Muscle layer of colon (tissue), 2 donors: ENCODE measurements around the gene CLEC16A.

Experiments used
- H3K27ac ChIP-seq: one replicate; pipeline ENCODE4 v1.7.0; 2013; ENCODE audit warnings: low read depth, mild to moderate bottlenecking, low read length, moderate library complexity
- H3K27me3 ChIP-seq, 2 donors: one replicate each; pipeline ENCODE4 v1.7.0; 2013; ENCODE audit warnings: low read length in 2 of 2, mild to moderate bottlenecking in 2 of 2; ENCODE audit not compliant: insufficient read depth in 2 of 2, control insufficient read depth in 1 of 2
- H3K36me3 ChIP-seq: one replicate; pipeline ENCODE4 v1.7.0; 2013; ENCODE audit warnings: mild to moderate bottlenecking, low read length; ENCODE audit not compliant: insufficient read depth
- H3K4me1 ChIP-seq: one replicate; pipeline ENCODE4 v1.7.0; 2013; ENCODE audit warnings: mild to moderate bottlenecking, low read length; ENCODE audit not compliant: insufficient read depth
- H3K4me3 ChIP-seq, 2 donors: one replicate each; pipeline ENCODE4 v1.7.0; 2013; ENCODE audit warnings: low read length in 2 of 2, low read depth in 1 of 2, mild to moderate bottlenecking in 1 of 2, moderate library complexity in 1 of 2
- H3K9ac ChIP-seq: one replicate; pipeline ENCODE4 v1.7.0; 2013; ENCODE audit warnings: low read length
- H3K9me3 ChIP-seq: one replicate; pipeline ENCODE4 v1.7.0; 2013; ENCODE audit warnings: mild to moderate bottlenecking, low read length
- donor health status: abdominal sarcoma.
- donor health status: Adenocarcinoma of cecum.

CLEC16A gene

GRCh38 chr16:11015076-11015475, 70.7 kb downstream of the CLEC16A start:
- H3K27ac ChIP-seq = no peak overlapping the region
- no peaks in the 10 kb centered on the region for H3K4me1 ChIP-seq

DNA sequence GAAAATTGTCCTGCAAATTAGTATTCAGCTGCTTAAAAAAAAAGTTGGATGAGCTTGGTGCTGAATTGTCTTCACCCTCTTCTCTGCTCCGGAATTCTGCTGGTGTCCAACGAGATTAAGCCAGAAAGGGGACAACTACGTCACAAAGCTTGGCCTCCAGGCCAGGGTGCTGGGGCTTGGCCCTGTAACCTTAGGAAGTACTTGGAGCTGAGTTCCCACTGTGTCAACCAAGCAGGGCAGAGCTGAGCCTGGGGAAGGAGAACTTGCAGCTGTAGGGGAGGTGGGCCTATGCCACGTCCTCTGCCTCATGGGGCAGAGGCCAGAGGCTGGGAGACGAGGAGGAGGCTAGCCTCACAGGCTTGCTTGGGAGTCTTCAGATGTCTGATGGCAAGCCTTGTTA, 71.2 kb downstream of the CLEC16A start:
- H3K27ac ChIP-seq = no peak overlapping the region
- H3K36me3 ChIP-seq = peaks cover 3% of the 10 kb centered on the region
- peaks cover 2% of the 10 kb centered on the region for H3K4me1 ChIP-seq
- H3K4me3 ChIP-seq = no peak overlapping the region
- no peak overlapping the region for H3K9ac ChIP-seq
- H3K9me3 ChIP-seq = no peaks in the 10 kb centered on the region
- no peaks in the 10 kb centered on the region for H3K27me3 ChIP-seq

More at GRCh38 chr16:11015076-11015475, 70.7 kb downstream of the CLEC16A start:
- no peaks in the 10 kb centered on the region for H3K9me3 ChIP-seq
- H3K36me3 ChIP-seq = no peaks in the 10 kb centered on the region
- H3K9ac ChIP-seq = no peak overlapping the region
- H3K4me3 ChIP-seq = no peak overlapping the region
- H3K27me3 ChIP-seq = no peaks in the 10 kb centered on the region

DNA sequence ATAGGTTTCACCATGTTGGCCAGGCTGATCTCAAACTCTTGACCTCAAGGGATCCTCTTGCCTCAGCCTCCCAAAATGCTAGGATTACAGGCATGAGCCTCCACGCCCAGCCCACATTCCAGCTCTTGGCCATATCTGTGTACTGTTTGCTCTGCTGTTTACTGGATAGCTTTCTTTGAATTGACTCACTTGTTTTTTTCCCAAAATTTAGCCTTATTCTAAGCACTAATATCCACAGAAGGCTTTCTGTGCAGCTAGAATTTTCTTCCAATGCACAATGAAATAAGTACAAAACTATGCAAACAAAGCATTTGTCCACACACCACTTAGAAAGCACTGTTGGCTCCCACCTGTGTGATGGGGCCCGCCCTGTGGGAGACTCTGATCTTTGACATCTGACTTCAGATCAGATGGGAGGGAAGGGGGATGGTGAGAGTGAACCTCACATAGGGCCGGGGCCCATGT, 72.2 kb downstream of the CLEC16A start:
- Histone ChIP-seq H3K27ac (no peak overlapping the region), H3K36me3 (peaks cover 5% of the 10 kb centered on the region), H3K4me3 (no peak overlapping the region)

DNA sequence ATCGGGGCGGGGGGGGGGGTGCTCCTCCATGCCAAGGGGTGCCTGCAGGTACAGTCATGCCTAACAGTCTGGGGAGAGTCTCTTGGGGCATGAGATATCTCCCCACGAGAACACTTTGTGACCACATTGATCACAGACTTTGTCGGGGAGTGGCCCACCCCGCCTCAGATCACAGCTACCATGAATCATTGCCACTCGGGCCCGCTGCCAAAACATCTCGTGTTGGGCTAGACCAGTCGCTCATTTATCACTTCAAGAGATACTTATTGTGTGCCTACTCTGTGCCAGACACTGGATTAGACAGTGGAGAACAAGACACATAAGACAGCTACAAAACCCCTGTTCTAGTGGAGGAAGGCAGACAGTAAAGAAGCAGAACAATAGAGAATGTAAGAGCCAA, 72.6 kb downstream of the CLEC16A start:
- no peaks in the 10 kb centered on the region for H3K27me3 ChIP-seq
- no peak overlapping the region for H3K27ac ChIP-seq
- H3K36me3 ChIP-seq = peaks cover 5% of the 10 kb centered on the region
- H3K9ac ChIP-seq = no peak overlapping the region
- no peak overlapping the region for H3K4me3 ChIP-seq
- no peaks in the 10 kb centered on the region for H3K9me3 ChIP-seq
- peaks cover 5% of the 10 kb centered on the region for H3K4me1 ChIP-seq

More for the DNA sequence above, 72.2 kb downstream of the CLEC16A start:
- Histone ChIP-seq H3K9ac (no peak overlapping the region), H3K4me1 (peaks cover 5% of the 10 kb centered on the region), H3K9me3 (no peaks in the 10 kb centered on the region), H3K27me3 (no peaks in the 10 kb centered on the region)

GRCh38 chr16:11017499-11017898, 73.1 kb downstream of the CLEC16A start:
- Histone ChIP-seq H3K9ac (no peak overlapping the region), H3K27ac (no peak overlapping the region), H3K27me3 (no peaks in the 10 kb centered on the region), H3K4me3 (no peak overlapping the region), H3K36me3 (peaks cover 5% of the 10 kb centered on the region), H3K9me3 (no peaks in the 10 kb centered on the region), H3K4me1 (peaks cover 5% of the 10 kb centered on the region)

DNA sequence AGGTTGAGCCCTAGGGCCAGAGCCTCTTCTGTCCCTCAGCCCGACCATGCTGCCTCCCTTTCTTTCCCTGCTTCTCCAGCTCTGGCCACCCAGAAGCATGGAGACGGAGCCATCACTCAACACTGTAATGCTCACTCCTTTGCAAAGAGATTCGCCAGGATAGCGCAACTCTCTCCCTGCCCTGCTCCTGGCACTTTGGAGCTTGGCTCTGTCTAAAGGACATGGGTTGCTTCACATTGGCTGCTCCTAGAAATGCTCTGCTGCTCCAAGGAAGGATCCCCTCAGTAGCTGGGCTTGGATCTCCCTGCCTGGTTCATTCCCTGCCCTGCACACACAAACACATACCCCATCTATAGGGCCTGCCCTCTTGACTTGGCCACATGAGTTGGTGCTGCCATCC, 76.0 kb downstream of the CLEC16A start:
- no peak overlapping the region for H3K27ac ChIP-seq
- H3K27me3 ChIP-seq = no peaks in the 10 kb centered on the region
- H3K9ac ChIP-seq = no peak overlapping the region
- H3K9me3 ChIP-seq = no peaks in the 10 kb centered on the region
- H3K4me3 ChIP-seq = no peak overlapping the region
- H3K36me3 ChIP-seq = peaks cover 13% of the 10 kb centered on the region
- peaks cover 5% of the 10 kb centered on the region for H3K4me1 ChIP-seq

DNA sequence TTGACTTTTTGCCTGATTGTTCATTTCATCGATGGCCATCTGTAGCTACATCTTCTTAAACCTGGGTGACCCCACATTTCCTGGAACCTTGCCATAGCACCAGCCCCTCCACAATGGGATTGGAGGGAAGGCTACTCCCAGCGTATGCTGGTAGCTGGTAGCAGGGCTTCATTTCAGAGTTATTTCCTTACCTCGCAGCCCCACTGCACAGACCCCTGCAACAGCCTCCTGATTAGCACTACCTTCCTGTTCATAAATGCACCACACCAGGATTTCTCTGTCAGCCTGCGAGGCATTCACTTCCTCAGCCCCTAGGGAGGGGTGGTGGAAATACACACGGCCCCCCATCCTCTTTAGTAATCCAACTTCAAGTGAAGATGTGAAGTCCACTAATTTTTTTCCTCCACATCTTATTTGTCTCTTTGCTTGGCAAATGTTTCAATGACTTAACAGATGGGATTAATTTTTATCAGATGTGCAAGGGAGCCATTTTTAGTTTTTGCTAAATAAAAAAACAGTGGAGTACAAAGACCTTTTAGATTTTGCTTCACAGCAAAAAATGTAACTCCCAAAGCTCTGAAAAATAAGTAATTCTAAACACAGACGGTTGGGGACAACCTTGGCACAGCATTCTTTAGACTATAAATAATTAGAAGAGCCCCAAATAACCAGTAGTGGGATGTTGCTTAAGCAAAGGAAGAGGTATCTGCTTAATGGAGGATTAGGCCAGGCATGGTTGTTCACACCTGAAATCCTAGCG, 76.6 kb downstream of the CLEC16A start:
- Histone ChIP-seq H3K9ac (no peak overlapping the region), H3K27ac (no peak overlapping the region), H3K4me1 (peaks cover 5% of the 10 kb centered on the region), H3K27me3 (no peaks in the 10 kb centered on the region), H3K9me3 (no peaks in the 10 kb centered on the region), H3K4me3 (no peak overlapping the region), H3K36me3 (peaks cover 19% of the 10 kb centered on the region)

- no peak overlapping the region for H3K9ac ChIP-seq
- no peaks in the 10 kb centered on the region for H3K9me3 ChIP-seq
- H3K36me3 ChIP-seq = peaks cover 24% of the 10 kb centered on the region
- no peak overlapping the region for H3K4me3 ChIP-seq
- peaks cover 5% of the 10 kb centered on the region for H3K4me1 ChIP-seq
- H3K27me3 ChIP-seq = no peaks in the 10 kb centered on the region
- no peak overlapping the region for H3K27ac ChIP-seq
These were observed 77.6 kb downstream of the CLEC16A start for GRCh38 chr16:11022002-11022401.

DNA sequence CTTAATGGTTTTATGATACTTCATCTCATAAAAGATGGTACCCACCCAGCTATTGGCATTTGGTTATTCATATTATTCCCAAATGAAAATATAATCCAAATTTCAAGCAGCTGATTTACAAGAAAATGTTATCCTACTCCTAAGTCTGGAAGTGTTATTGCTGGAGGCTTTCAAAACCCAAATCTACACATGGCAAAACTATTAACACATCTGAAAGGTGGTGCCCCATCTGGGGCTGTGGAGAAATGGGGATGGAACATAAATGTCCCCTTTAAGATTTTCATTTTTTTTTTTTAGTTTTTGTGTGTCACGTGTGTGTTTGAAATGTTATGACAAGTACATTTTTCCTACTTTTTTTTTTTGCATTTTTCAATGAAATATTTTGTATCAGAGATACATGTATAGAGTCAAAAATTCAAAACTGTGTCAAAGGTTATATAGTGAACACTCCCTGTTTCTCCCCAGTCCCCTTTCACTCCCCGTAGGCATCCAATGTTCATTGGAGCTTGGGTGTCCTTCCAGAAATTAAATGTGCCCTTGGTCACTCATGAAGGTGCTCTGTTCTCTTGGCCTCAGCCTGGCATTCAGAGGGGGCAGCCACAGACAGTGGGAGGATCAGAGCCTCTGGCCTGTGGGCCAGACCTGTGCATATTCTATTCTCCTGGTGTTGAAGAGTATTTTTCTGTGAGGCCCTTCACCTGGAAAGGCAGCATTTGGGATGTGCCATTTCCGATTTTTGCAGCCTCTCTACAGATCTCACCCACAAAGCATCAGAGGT, 79.1 kb downstream of the CLEC16A start:
- no peaks in the 10 kb centered on the region for H3K27me3 ChIP-seq
- H3K4me1 ChIP-seq = peaks cover 5% of the 10 kb centered on the region
- no peak overlapping the region for H3K27ac ChIP-seq
- no peak overlapping the region for H3K9ac ChIP-seq
- H3K4me3 ChIP-seq = no peak overlapping the region
- peaks cover 24% of the 10 kb centered on the region for H3K36me3 ChIP-seq
- H3K9me3 ChIP-seq = no peaks in the 10 kb centered on the region

DNA sequence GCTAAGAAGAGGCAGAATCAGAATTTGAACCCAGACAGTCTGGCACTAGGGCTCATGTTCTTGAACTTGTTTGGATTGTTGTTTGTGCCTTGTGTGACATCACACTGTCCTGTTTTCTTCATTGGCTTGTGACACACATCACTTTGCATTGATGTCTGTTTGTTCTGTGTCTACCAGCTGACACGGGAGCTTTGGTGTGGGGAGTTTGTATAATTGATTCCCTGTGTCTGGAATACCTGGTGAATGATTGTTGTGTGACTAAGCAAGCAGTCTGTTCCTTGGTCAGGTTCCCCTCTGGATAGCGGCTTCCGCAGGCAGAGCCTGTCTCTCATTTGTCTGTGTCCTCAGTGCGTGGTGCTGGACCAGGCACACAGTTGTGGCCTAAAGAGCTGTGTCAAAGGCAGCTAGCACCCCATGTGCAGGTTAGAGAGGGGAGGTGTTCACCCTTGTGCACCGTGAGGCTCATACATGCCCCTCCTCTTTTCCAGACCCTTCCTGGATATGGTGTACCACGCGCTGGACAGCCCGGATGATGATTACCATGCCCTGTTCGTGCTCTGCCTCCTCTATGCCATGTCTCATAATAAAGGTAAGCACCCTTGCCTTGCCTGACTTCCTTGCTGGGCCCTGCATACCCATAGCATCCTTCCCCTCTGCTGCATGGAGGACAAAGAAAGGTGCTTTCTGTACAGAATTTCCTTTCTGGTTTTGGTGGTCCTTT, 80.1 kb downstream of the CLEC16A start:
- H3K4me1 ChIP-seq = peaks cover 5% of the 10 kb centered on the region
- no peak overlapping the region for H3K4me3 ChIP-seq
- H3K9me3 ChIP-seq = no peaks in the 10 kb centered on the region
- no peaks in the 10 kb centered on the region for H3K27me3 ChIP-seq
- H3K9ac ChIP-seq = no peak overlapping the region
- H3K27ac ChIP-seq = no peak overlapping the region
- H3K36me3 ChIP-seq = peaks cover 24% of the 10 kb centered on the region

DNA sequence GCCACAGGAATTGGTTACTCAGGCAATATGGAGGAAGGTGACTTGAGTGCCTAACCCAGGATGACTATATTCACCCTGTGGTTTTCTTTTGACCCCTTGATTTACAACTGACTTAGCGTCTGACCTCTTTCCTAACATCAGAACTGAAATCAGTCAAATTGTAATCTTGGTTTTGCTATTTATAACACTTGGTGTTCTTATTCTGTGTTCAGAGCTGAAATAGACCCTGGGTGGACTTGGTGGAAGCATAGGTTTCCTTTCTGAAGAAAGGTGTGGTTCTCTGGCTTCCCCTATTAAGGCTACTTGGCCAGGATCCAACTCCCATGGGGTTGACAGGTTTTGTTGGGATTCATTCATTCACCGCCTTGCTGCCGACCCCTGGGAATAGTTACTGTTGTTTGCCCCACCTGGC, 80.8 kb downstream of the CLEC16A start:
- peaks cover 5% of the 10 kb centered on the region for H3K4me1 ChIP-seq
- no peaks in the 10 kb centered on the region for H3K27me3 ChIP-seq
- H3K4me3 ChIP-seq = no peak overlapping the region
- no peaks in the 10 kb centered on the region for H3K9me3 ChIP-seq
- no peak overlapping the region for H3K27ac ChIP-seq
- H3K9ac ChIP-seq = no peak overlapping the region
- peaks cover 24% of the 10 kb centered on the region for H3K36me3 ChIP-seq
